H1 (cell line): Measurements from ENCODE around the gene POLR2I. TPM values are rescaled to one million over a fixed set of nuclear protein-coding genes. Genes with fewer than 3 reads are reported as not detected.
A peak's percentile ranks its signal among the peaks of the same experiment; 100 is the strongest.

Source experiments
- CTCF ChIA-PET: fragments of 300-600 bp; sonication (Branson Sonifier 250); formaldehyde crosslinking; loops from one replicate; lab custom pipeline; 2021; ENCODE audit not compliant: partially characterized antibody; lab: Charles Lee
- POLR2A ChIA-PET: fragments of 300-600 bp; sonication (Branson Sonifier 250); formaldehyde crosslinking; loops from one replicate; lab custom pipeline; 2021; ENCODE audit warnings: inconsistent platforms; ENCODE audit not compliant: partially characterized antibody; lab: Charles Lee
- DNase-seq, 2 experiments: peaks; one replicate each; pipeline versions ENCODE4 v3.0.0 to v3.0.0-alpha.2; 2010 to 2022; ENCODE audit warnings: low spot score in 2 of 2, low read depth in 1 of 2, mixed read lengths in 1 of 2
- FAIRE-seq: peaks from 2 replicates; lab custom pipeline; 2011; peaks lifted over from hg19 to GRCh38; lab: Jason Lieb, UNC
- H2AFZ ChIP-seq: 2 replicates; pipeline ENCODE4 v1.8.1; 2012; ENCODE audit warnings: low read length, inconsistent platforms
- H2AK5ac ChIP-seq: 2 replicates; pipeline ENCODE4 v1.6.1; 2013; ENCODE audit warnings: low read depth, low read length
- H2BK120ac ChIP-seq: replicated peaks from 2 replicates; pipeline ENCODE3; 2013; ENCODE audit warnings: low read depth, low read length, inconsistent platforms
- H2BK12ac ChIP-seq: 2 replicates; pipeline ENCODE4 v1.6.1; 2013; ENCODE audit warnings: low read depth, low read length
- H2BK15ac ChIP-seq: 2 replicates; pipeline ENCODE4 v1.6.1; 2013; ENCODE audit warnings: low read length
- H2BK20ac ChIP-seq: 2 replicates; pipeline ENCODE4 v1.6.1; 2013; ENCODE audit warnings: low read length
- H2BK5ac ChIP-seq: 2 replicates; pipeline ENCODE4 v1.6.1; 2013; ENCODE audit warnings: low read depth, low read length
- H3K14ac ChIP-seq: 2 replicates; pipeline ENCODE4 v1.6.1; 2013; ENCODE audit warnings: inconsistent platforms; ENCODE audit not compliant: insufficient read length
- H3K18ac ChIP-seq: 2 replicates; pipeline ENCODE4 v1.6.1; 2013; ENCODE audit warnings: low read length; ENCODE audit errors: extremely low read depth
- H3K23ac ChIP-seq: 2 replicates; pipeline ENCODE4 v1.6.1; 2013; ENCODE audit warnings: inconsistent platforms; ENCODE audit not compliant: insufficient read length
- H3K23me2 ChIP-seq: 2 replicates; pipeline ENCODE4 v1.6.1; 2013; ENCODE audit warnings: low read depth, low read length
- H3K27ac ChIP-seq: 2 replicates; pipeline ENCODE4 v1.6.1; 2011; ENCODE audit warnings: low read depth, low read length, inconsistent platforms
- H3K27me3 ChIP-seq, 4 experiments: replicated peaks in 1 of 4; 1 replicate in 1 of 4; 2 replicates in 3 of 4; pipeline versions ENCODE4 v1.6.1 to v1.8.1; 2011 to 2013; ENCODE audit warnings: low read length in 3 of 4, mild to moderate bottlenecking in 3 of 4, inconsistent platforms in 2 of 4, mixed read lengths in 2 of 4, moderate library complexity in 1 of 4; ENCODE audit not compliant: control insufficient read depth in 3 of 4, insufficient read depth in 3 of 4; ENCODE audit errors: extremely low read depth in 1 of 4
- H3K36me3 ChIP-seq, 4 experiments: 2 replicates each; pipeline versions ENCODE4 v1.6.1 to v1.8.1; 2011 to 2013; ENCODE audit warnings: mild to moderate bottlenecking in 4 of 4, low read length in 3 of 4, moderate library complexity in 2 of 4, control low read depth in 1 of 4, inconsistent platforms in 1 of 4; ENCODE audit not compliant: insufficient read depth in 4 of 4, control insufficient read depth in 2 of 4
- H3K4ac ChIP-seq: replicated peaks from 2 replicates; pipeline ENCODE3; 2013; ENCODE audit warnings: low read length, low read depth, mixed read lengths, inconsistent platforms; ENCODE audit not compliant: insufficient read length
- H3K4me1 ChIP-seq, 4 experiments: replicated peaks in 1 of 4; 1 replicate in 1 of 4; 2 replicates in 3 of 4; pipeline versions ENCODE4 v1.6.1 to v1.8.1; 2011 to 2013; ENCODE audit warnings: low read length in 3 of 4, inconsistent platforms in 2 of 4, mixed read lengths in 1 of 4; ENCODE audit not compliant: insufficient read depth in 4 of 4, control insufficient read depth in 3 of 4
- H3K4me2 ChIP-seq, 2 experiments: 2 replicates each; pipeline versions ENCODE4 v1.6.1 to v1.8.1; 2011 to 2013; ENCODE audit warnings: low read depth in 2 of 2, low read length in 2 of 2, control low read depth in 1 of 2, inconsistent platforms in 1 of 2, mild to moderate bottlenecking in 1 of 2; ENCODE audit not compliant: insufficient read depth in 1 of 2
- H3K4me3 ChIP-seq, 4 experiments: fragments of 200-600, 300-600 bp in 1 of 4; sonication (generic), shearing (Covaris generic), sonication (Bioruptor Twin) in 1 of 4; 2 replicates each; pipeline versions ENCODE4 v1.5.1 to v1.8.1; 2011 to 2016; ENCODE audit warnings: low read length in 4 of 4, low read depth in 3 of 4, control low read depth in 2 of 4, inconsistent platforms in 2 of 4, mild to moderate bottlenecking in 2 of 4, mixed read lengths in 1 of 4, moderate library complexity in 1 of 4; ENCODE audit not compliant: insufficient read depth in 2 of 4; ENCODE audit errors: extremely low read depth in 1 of 4
- H3K56ac ChIP-seq: replicated peaks from 2 replicates; pipeline ENCODE3; 2013; ENCODE audit warnings: low read depth, mild to moderate bottlenecking, mixed read lengths, low read length, inconsistent platforms; ENCODE audit not compliant: insufficient read length
- H3K79me1 ChIP-seq: 2 replicates; pipeline ENCODE4 v1.6.1; 2013; ENCODE audit warnings: low read depth, low read length, control low read depth
- H3K79me2 ChIP-seq, 2 experiments: 2 replicates each; pipeline versions ENCODE4 v1.6.1 to v1.8.1; 2012 to 2013; ENCODE audit warnings: low read length in 2 of 2, mild to moderate bottlenecking in 2 of 2, inconsistent platforms in 1 of 2; ENCODE audit not compliant: insufficient read depth in 2 of 2, control insufficient read depth in 1 of 2
- H3K9ac ChIP-seq, 4 experiments: replicated peaks in 1 of 4; 1 replicate in 1 of 4; 2 replicates in 3 of 4; pipeline versions ENCODE4 v1.6.1 to v1.8.1; 2011 to 2013; ENCODE audit warnings: low read depth in 3 of 4, low read length in 3 of 4, control low read depth in 2 of 4, mild to moderate bottlenecking in 2 of 4, moderate library complexity in 2 of 4, inconsistent platforms in 1 of 4; ENCODE audit errors: extremely low read depth in 1 of 4
- H3K9me3 ChIP-seq, 2 experiments: 2 replicates each; pipeline versions ENCODE4 v1.6.1 to v1.8.1; 2012 to 2013; ENCODE audit warnings: mild to moderate bottlenecking in 2 of 2, moderate library complexity in 2 of 2, control low read depth in 1 of 2, inconsistent platforms in 1 of 2, low read depth in 1 of 2, low read length in 1 of 2, mixed read lengths in 1 of 2; ENCODE audit not compliant: insufficient read depth in 2 of 2
- H4K20me1 ChIP-seq, 2 experiments: replicated peaks in 1 of 2; 2 replicates each; pipeline versions ENCODE3 to v1.8.1; 2011 to 2013; ENCODE audit warnings: inconsistent platforms in 2 of 2, low read length in 2 of 2, mild to moderate bottlenecking in 1 of 2; ENCODE audit not compliant: insufficient read depth in 2 of 2, control insufficient read depth in 1 of 2
- H4K5ac ChIP-seq: 2 replicates; pipeline ENCODE4 v1.6.1; 2013; ENCODE audit warnings: low read length, low read depth, mixed read lengths, inconsistent platforms; ENCODE audit not compliant: insufficient read length
- H4K8ac ChIP-seq: 2 replicates; pipeline ENCODE4 v1.8.0; 2013; ENCODE audit warnings: mild to moderate bottlenecking, moderate library complexity, low read length, inconsistent platforms; ENCODE audit not compliant: insufficient read depth; ENCODE audit errors: extremely low read depth
- H4K91ac ChIP-seq: replicated peaks from 2 replicates; pipeline ENCODE3; 2013; ENCODE audit warnings: low read length, mixed read lengths, inconsistent platforms; ENCODE audit not compliant: insufficient read length
- POLR2A ChIP-seq, 2 experiments: IDR thresholded peaks; 1 replicate in 1 of 2; 2 replicates in 1 of 2; pipeline ENCODE4 v1.6.1; 2011; ENCODE audit warnings: low read depth in 2 of 2, low read length in 2 of 2, mild to moderate bottlenecking in 2 of 2; ENCODE audit errors: control extremely low read depth in 1 of 2
- TCF12 ChIP-seq: IDR thresholded peaks from 2 replicates; pipeline ENCODE4 v1.6.1; 2011; ENCODE audit warnings: low read depth, mild to moderate bottlenecking, low read length
- WGBS, 2 experiments: shearing (Covaris generic) in 1 of 2; methylation state at CpG; one replicate each; pipeline versions ENCODE4 v1.1.6 to v1.1.7; 2013 to 2015; ENCODE audit warnings: low lambda C conversion rate in 2 of 2, mixed read lengths in 2 of 2, inconsistent platforms in 1 of 2, low coverage in 1 of 2, missing lambda C conversion rate in 1 of 2; ENCODE audit not compliant: insufficient replicate concordance in 2 of 2, insufficient coverage in 1 of 2, insufficient read length in 1 of 2; ENCODE audit errors: extremely low coverage in 1 of 2, missing lambda C conversion rate in 1 of 2; 5-methylcytosine and 5-hydroxymethylcytosine counted together
- polyA plus RNA-seq, 7 experiments: library from polyadenylated mRNA; depleted of rRNA in 3 of 7; stranded (reverse) in 5 of 7; unstranded in 2 of 7; fragments of >200 nt in 5 of 7; fragments of 200-250 nt in 2 of 7; gene quantifications; 1 replicate in 5 of 7; 2 replicates in 1 of 7; 4 replicates in 1 of 7; pipeline versions ENCODE4 v1.2.1 to v1.2.3, GENCODE V29; 2011 to 2013; ENCODE audit warnings: missing spikeins in 2 of 7, mixed read lengths in 2 of 7
- total RNA-seq: library from RNA; stranded (reverse); fragmentation: NEBNext Ultra II Directional; extraction: Animal tissue kit (Norgen Biotek cat#: 25700); gene quantifications from 2 replicates; pipeline ENCODE4 v1.2.1, GENCODE V29; 2021

Gene POLR2I
- total and polyA plus RNA-seq, 2 of the 8 experiments (the other 6 are each of a cell fraction or from before 2014, with no cell fraction given) = 143 to 150 TPM

DNA sequence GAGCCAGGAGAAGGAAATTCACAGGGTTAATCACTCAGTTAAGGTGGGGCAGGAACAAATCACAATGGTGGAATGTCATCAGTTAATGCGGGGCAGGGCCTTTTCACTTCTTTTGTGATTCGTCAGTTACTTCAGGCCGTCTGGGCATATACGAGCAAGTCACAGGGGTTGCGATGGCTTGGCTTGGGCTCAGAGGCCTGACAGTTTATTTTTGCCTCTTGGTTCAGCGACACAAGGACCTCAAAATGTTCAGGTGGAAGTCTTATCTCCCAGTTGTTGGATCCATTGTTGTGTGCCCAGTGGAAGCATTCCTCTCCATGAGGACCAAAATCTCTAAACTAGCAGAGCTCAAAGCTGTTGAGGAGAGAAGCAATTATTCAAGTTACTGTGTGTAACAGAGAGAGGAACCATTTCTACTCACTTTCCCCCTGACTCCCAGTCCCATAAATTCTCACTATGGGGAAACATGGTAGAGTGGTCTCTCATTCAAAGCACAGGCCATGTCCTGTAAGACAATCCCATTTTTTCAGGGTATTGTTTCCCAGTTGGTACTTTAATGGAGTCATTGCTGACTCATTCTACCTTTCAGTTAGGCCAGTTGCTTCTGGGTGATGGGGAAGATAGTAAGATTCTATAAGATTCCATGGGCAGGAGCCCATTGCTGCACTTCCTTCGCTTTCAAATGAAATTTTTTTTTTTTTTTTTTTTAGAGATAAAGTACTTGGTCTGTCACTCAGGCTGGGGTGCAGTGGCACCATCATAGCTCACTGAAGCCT, 46.3 kb upstream of the POLR2I start:
- Histone ChIP-seq H3K9ac (no peak overlapping the region), H4K5ac (peak overlapping the region; percentile 57), H3K23ac (no peak overlapping the region), H3K4me3 (peak overlapping the region in 1 of 4 experiments; percentile 34; a peak in 1 of 8 replicates), H2BK120ac (peak overlapping the region; percentile 52), H3K36me3 (no peaks in the 10 kb centered on the region), H3K27me3 (no peaks in the 10 kb centered on the region), H3K14ac (peak overlapping the region; percentile 27), H4K20me1 (no peaks in the 10 kb centered on the region), H4K8ac (no peak overlapping the region), H4K91ac (peak overlapping the region; percentile 22), H3K4me1 (peaks cover 0 to 8% (median 4%) of the 10 kb centered on the region in 4 experiments; a peak in 3 of 7 replicates), H2AK5ac (peak overlapping the region; percentile 84; the same call in 1 of the 2 replicates), H2BK12ac (peak overlapping the region; percentile 93), H3K4me2 (peak overlapping the region in 1 of 2 experiments; percentile 79; a peak in 2 of 4 replicates), H3K9me3 (no peaks in the 10 kb centered on the region), H3K27ac (peak overlapping the region; percentile 69), H3K23me2 (peaks cover 2% of the 10 kb centered on the region; the same call in 1 of the 2 replicates), H3K18ac (peak overlapping the region; percentile 75), H3K79me1 (no peaks in the 10 kb centered on the region; the same call in 1 of the 2 replicates), H2AFZ (peak overlapping the region; percentile 1; the same call in 1 of the 2 replicates), H2BK5ac (peak overlapping the region; percentile 76; the same call in 1 of the 2 replicates), H2BK15ac (peak overlapping the region; percentile 89), H3K4ac (peak overlapping the region; percentile 40), H3K56ac (peak overlapping the region; percentile 70), H2BK20ac (peak overlapping the region; percentile 89), H3K79me2 (no peaks in the 10 kb centered on the region; a peak in 1 of 4 replicates)
- no peak for FAIRE-seq
- CTCF ChIA-PET = interaction anchor here (0.6 to 1.6 kb wide), 8 partner anchors 9 to 373 kb away, joined by 3 to 7 read pairs (median 3); no protein-coding TSS in a partner anchor
- POLR2A ChIA-PET = interaction anchor here (0.7 to 1.7 kb wide), 2 partner anchors 8 to 10 kb away, joined by 3 to 4 read pairs; no protein-coding TSS in a partner anchor
- no peak for TF ChIP-seq TCF12
- peak in 1 of 2 experiments; percentile 39; a peak in 2 of 3 replicates for TF ChIP-seq POLR2A (IDR thresholded peaks at IDR 0.05; ENCODE audit: control extremely low read depth in 1 of 2, low read depth in 2 of 2, low read length in 2 of 2)
- DNase-seq = no peak
- 52% methylated on average over 7 of the region's 7 CpGs; no CpG with 5 or more reads in 1 of the 2 experiments for WGBS, 2 experiments
